DOHH2 (cell line): ENCODE data around the gene DCTD.

Experiments used
- H3F3A ChIP-seq: fragments of 200-600 bp; sonication (generic), shearing (Covaris generic); 2 replicates; pipeline ENCODE4 v1.6.0; 2016; ENCODE audit warnings: antibody characterized with exemption, mild to moderate bottlenecking; ENCODE audit not compliant: control insufficient read depth, insufficient read depth
- H3K27ac ChIP-seq: fragments of 200-600 bp; sonication (generic); 2 replicates; pipeline ENCODE4 v1.5.1; 2014; ENCODE audit warnings: low read depth, mild to moderate bottlenecking, low read length, moderate library complexity
- H3K27me3 ChIP-seq: fragments of 200-600 bp; sonication (generic); 2 replicates; pipeline ENCODE4 v1.6.1; 2014; ENCODE audit warnings: mild to moderate bottlenecking, low read length, mixed read lengths; ENCODE audit not compliant: control insufficient read depth
- H3K36me3 ChIP-seq: fragments of 200-600 bp; sonication (generic); 2 replicates; pipeline ENCODE4 v1.6.1; 2014; ENCODE audit warnings: mild to moderate bottlenecking, low read length, moderate library complexity, mixed read lengths; ENCODE audit not compliant: control insufficient read depth
- H3K4me1 ChIP-seq: fragments of 200-600 bp; sonication (generic); 2 replicates; pipeline ENCODE4 v1.6.1; 2014; ENCODE audit warnings: mild to moderate bottlenecking, low read length, mixed read lengths; ENCODE audit not compliant: control insufficient read depth
- H3K4me2 ChIP-seq: fragments of 200-600 bp; sonication (generic); 2 replicates; pipeline ENCODE4 v1.6.0; 2014; ENCODE audit warnings: mild to moderate bottlenecking, low read length, moderate library complexity
- H3K4me3 ChIP-seq: fragments of 200-600 bp; sonication (generic); 2 replicates; pipeline ENCODE4 v1.5.1; 2014; ENCODE audit warnings: mild to moderate bottlenecking, low read length, mixed read lengths
- H3K79me2 ChIP-seq: fragments of 200-600 bp; sonication (generic); 2 replicates; pipeline ENCODE4 v1.6.1; 2014; ENCODE audit warnings: mild to moderate bottlenecking, low read length, mixed read lengths; ENCODE audit not compliant: control insufficient read depth
- H3K9me2 ChIP-seq: fragments of 200-600 bp; sonication (generic); replicated peaks from 2 replicates; pipeline ENCODE4 v1.6.1; 2014; ENCODE audit warnings: mild to moderate bottlenecking, low read length, mixed read lengths; ENCODE audit not compliant: control insufficient read depth
- H3K9me3 ChIP-seq: fragments of 200-600 bp; sonication (generic); 2 replicates; pipeline ENCODE4 v1.6.1; 2014; ENCODE audit warnings: antibody characterized with exemption, low read length, mixed read lengths; ENCODE audit not compliant: control insufficient read depth, insufficient read depth
- H4K20me1 ChIP-seq: fragments of 200-600 bp; sonication (generic); 2 replicates; pipeline ENCODE4 v1.6.0; 2014; ENCODE audit warnings: low read depth, mild to moderate bottlenecking, antibody characterized with exemption, low read length, moderate library complexity; ENCODE audit not compliant: control insufficient read depth, insufficient read depth
- CTCF ChIP-seq: fragments of 200-600 bp; sonication (generic); IDR thresholded peaks from one replicate; pipeline ENCODE4 v1.5.1; 2014; ENCODE audit warnings: antibody characterized with exemption, mild to moderate bottlenecking, low read depth, low read length; ENCODE audit not compliant: poor library complexity, severe bottlenecking
- EZH2phosphoT487 ChIP-seq: fragments of 200-600 bp; sonication (generic); IDR thresholded peaks from 2 replicates; pipeline ENCODE4 v1.6.1; 2017; ENCODE audit warnings: borderline replicate concordance, mild to moderate bottlenecking, antibody characterized with exemption, low read length, moderate library complexity, mixed read lengths

DCTD gene

GRCh38 chr4:182846036-182846435 lies 71.2 kb downstream of the DCTD start:
- Histone ChIP-seq H3K27me3 (no peaks in the 10 kb centered on the region), H3F3A (no peaks in the 10 kb centered on the region), H3K79me2 (no peaks in the 10 kb centered on the region), H3K4me2 (no peak overlapping the region), H3K9me3 (no peaks in the 10 kb centered on the region), H3K9me2 (no peaks in the 10 kb centered on the region), H3K27ac (no peak overlapping the region), H4K20me1 (no peaks in the 10 kb centered on the region), H3K4me3 (no peak overlapping the region), H3K36me3 (no peaks in the 10 kb centered on the region), H3K4me1 (no peaks in the 10 kb centered on the region)
- TF ChIP-seq EZH2phosphoT487 (no peak), CTCF (no peak)

GRCh38 chr4:182845618-182846017 lies 71.6 kb downstream of the DCTD start:
- Histone ChIP-seq H3K79me2 (no peaks in the 10 kb centered on the region), H3K4me2 (no peak overlapping the region), H3K27me3 (no peaks in the 10 kb centered on the region), H3K27ac (no peak overlapping the region), H3F3A (no peaks in the 10 kb centered on the region), H4K20me1 (no peaks in the 10 kb centered on the region), H3K36me3 (no peaks in the 10 kb centered on the region), H3K9me3 (no peaks in the 10 kb centered on the region), H3K4me3 (no peak overlapping the region), H3K4me1 (no peaks in the 10 kb centered on the region), H3K9me2 (no peaks in the 10 kb centered on the region)
- TF ChIP-seq EZH2phosphoT487: no peak
- TF ChIP-seq CTCF: no peak

GRCh38 chr4:182843808-182844325 lies 73.3 kb downstream of the DCTD start:
- no peaks in the 10 kb centered on the region for H3F3A ChIP-seq
- no peaks in the 10 kb centered on the region for H4K20me1 ChIP-seq
- H3K79me2 ChIP-seq: no peaks in the 10 kb centered on the region
- no peaks in the 10 kb centered on the region for H3K36me3 ChIP-seq
- no peak for TF ChIP-seq CTCF
- no peak for TF ChIP-seq EZH2phosphoT487
- no peaks in the 10 kb centered on the region for H3K9me2 ChIP-seq
- H3K4me3 ChIP-seq: no peak overlapping the region
- no peaks in the 10 kb centered on the region for H3K27me3 ChIP-seq
- H3K9me3 ChIP-seq: no peaks in the 10 kb centered on the region
- no peaks in the 10 kb centered on the region for H3K4me1 ChIP-seq
- H3K4me2 ChIP-seq: no peak overlapping the region
- H3K27ac ChIP-seq: no peak overlapping the region
